ENCODE results near the gene TSHZ2.

DNA sequence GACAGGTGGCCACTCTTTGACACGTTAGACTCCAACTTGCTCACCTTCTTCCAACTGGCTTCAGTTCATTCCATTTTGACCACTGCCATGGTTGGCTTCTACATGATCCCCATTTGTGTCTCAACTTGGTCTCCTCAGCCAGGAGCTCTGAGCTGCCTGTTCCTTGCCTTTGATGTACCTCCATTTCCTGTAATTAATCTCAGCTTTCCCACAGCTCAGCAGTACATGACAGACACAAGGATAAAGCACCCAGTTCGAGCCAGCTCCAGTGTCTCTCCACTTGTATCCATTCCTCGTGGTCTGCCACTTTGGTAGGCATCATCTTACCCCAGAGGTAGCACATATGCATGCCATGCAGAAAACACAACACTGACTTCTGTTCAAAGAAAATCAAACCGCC lies 161.0 kb downstream of the TSHZ2 start:
- TF ChIP-seq, protein P1, sequence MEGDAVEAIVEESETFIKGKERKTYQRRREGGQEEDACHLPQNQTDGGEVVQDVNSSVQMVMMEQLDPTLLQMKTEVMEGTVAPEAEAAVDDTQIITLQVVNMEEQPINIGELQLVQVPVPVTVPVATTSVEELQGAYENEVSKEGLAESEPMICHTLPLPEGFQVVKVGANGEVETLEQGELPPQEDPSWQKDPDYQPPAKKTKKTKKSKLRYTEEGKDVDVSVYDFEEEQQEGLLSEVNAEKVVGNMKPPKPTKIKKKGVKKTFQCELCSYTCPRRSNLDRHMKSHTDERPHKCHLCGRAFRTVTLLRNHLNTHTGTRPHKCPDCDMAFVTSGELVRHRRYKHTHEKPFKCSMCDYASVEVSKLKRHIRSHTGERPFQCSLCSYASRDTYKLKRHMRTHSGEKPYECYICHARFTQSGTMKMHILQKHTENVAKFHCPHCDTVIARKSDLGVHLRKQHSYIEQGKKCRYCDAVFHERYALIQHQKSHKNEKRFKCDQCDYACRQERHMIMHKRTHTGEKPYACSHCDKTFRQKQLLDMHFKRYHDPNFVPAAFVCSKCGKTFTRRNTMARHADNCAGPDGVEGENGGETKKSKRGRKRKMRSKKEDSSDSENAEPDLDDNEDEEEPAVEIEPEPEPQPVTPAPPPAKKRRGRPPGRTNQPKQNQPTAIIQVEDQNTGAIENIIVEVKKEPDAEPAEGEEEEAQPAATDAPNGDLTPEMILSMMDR (IDR thresholded peaks at IDR 0.05), result no peak
- TF ChIP-seq ZFX (IDR thresholded peaks at IDR 0.05; ENCODE audit: borderline replicate concordance), result no peak
